Measurements from ENCODE around the gene CORO2B.
A peak's percentile ranks its signal among the peaks of the same experiment; 100 is the strongest.

- TF ChIP-seq POLR2A (IDR thresholded peaks at IDR 0.05) (no peak), CTCF (IDR thresholded peaks at IDR 0.05) (peak in 1 of 4 experiments; percentile 5)
Measured at GRCh38 chr15:68630836-68631235, 52.0 kb downstream of the CORO2B start.

Data from uterus (tissue), 2 donors.